HG02943 (cell line): ENCODE measurements around the gene SLC26A11.

Experiments used
- ATAC-seq: cut with Tn5 transposase; IDR thresholded peaks from one replicate; pipeline ENCODE4 v1.9.1; 2021; ENCODE audit warnings: mild to moderate bottlenecking, low read depth, moderate library complexity; ENCODE audit not compliant: unreplicated experiment

The SLC26A11 gene

DNA sequence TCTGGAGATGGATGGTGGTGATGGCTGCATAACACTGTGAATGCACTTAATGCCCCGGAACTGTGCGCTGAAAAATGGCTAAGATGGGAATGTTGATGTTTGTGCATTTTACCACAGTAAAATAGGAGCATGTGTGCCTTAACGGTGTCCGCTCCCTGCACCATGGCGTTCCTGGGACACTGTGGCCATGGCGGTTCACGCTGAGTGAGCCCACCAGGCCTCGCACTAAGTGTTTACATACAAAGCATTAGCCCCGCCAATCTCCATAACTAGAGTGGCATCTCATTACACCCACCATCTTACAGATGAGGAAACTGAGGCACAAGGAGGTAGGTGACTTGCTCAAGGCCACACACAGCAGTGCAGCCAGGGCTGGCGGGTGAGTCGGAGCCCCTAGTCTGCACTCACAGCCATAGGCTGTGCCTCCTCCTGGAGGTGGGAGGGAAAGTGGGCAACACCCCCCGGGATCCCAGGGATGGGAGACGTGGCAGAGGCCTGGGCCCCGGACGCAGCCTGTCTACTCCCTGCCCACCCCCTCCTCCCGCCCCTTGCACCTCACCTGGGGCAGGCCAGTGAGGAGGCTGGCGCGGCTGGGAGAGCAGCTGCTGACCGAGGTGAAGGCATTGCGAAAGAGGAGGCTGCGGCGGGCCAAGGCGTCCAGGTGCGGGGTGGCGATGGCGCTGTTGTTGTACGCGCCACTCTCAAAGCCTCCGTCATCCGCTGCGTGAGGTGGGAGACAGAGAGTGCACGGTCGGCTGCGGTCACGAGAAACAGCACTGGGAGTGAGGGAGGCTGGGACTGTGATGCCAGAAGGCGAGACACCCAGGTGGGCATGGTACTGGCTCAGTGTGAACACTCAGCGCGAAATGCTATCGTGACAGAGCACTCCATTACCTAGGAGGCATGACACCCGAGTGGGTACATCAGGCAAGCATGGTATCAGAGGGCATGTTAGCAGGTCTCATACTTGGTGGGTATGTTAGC, 3.5 kb upstream of the SLC26A11 start:
- ATAC-seq: no peak

- no peak for ATAC-seq
Measured at GRCh38 chr17:80217703-80218362, 2.4 kb upstream of the SLC26A11 start.

GRCh38 chr17:80218391-80218790, 1.8 kb upstream of the SLC26A11 start:
- ATAC-seq: no peak

- ATAC-seq: no peak
Measured at GRCh38 chr17:80219013-80219762, 1.0 kb upstream of the SLC26A11 start.

DNA sequence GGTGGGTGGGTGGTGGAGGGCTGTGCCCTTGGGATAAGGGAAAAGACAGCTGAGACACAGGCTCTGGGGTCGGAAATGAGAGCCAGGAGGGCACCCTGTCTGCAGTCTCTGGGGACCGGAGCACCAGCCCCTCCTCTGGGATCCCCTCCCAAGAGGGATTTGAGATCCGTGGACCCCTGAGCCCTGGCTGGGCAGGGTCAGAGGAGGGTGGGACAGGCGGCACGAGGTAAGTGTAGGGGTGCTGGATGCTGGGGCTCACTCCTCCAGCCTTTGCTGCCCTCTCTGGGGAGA, 519 bp upstream of the SLC26A11 start:
- ATAC-seq: no peak

DNA sequence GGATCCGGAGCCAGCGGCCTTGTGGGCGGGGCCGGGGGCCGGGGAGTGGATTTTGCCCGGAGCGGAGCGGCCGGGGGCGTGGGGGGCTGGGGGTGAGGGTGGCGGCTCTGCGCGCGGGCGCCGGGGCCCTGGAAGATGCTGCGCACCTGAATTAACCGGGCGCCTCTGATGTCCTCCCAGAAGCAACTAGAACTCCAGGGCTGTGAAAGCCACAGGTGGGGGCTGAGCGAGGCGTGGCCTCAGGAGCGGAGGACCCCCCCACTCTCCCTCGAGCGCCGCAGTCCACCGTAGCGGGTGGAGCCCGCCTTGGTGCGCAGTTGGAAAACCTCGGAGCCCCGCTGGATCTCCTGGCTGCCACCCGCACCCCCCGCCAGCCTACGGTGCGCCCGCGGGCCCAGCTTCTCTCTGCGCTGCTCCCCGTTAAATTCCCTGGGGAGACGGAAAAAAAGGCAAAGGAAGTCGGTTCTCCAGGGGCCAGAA, 549 bp downstream of the SLC26A11 start:
- no peak for ATAC-seq

GRCh38 chr17:80221351-80222105, 1.3 kb downstream of the SLC26A11 start:
- ATAC-seq: no peak

DNA sequence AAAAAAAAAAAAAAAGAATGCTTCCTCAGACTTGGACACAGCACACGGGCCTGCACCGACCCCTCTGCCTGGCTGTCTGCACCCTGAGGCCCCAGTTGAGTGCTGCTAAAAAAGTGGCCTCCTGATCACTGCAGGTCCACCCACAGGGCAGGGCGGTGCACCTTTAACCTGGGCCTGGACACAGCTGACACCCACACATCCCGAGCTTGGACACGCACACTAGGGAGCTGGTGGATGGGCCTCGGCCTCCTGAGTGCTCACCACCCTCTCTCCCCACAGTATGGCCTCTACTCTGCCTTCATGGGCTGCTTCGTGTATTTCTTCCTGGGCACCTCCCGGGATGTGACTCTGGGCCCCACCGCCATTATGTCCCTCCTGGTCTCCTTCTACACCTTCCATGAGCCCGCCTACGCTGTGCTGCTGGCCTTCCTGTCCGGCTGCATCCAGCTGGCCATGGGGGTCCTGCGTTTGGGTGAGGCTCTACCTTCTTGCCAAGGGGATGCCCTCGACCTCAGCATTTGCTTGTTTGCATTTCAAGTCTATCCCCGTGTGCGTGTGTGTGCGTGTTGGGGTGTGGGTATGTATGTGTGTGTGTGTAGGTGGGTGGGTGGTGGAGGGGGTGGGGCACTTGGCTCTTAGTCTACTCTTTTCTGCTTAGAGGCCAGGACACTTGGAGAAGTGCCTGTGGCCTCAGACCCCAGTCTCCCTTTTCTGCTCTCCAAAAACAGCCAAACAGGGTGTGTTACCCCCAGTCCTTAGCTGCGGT, 2.3 kb downstream of the SLC26A11 start:
- ATAC-seq: no peak

DNA sequence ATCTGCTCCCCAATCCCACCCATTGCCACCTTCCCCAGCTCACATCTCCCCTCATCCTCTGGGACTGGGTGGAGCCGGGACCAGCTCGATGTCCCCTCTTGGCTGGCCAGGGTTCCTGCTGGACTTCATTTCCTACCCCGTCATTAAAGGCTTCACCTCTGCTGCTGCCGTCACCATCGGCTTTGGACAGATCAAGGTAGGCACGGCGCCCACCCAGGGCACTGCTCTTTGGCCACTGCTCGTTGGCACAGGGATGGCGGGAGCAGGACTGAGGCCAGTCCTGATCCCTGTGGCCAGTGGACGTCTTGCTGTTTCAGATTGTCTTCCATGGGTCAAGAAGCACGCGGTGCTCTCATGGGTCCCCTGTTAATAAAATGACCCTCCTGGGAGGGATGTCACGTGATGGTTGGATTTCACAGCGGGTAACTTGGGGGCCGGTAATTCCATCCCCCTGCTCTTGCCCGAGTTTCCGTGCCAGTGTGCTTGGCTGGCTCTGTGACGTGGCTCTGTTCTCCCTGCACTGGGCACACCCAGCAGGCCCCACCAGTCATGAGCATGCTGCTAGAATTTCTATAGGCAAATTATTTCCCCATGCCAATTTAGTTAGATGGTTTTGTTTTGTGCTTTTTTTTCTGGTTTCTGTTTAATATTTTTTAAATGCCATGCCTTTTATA, 3.1 kb downstream of the SLC26A11 start:
- no peak for ATAC-seq

DNA sequence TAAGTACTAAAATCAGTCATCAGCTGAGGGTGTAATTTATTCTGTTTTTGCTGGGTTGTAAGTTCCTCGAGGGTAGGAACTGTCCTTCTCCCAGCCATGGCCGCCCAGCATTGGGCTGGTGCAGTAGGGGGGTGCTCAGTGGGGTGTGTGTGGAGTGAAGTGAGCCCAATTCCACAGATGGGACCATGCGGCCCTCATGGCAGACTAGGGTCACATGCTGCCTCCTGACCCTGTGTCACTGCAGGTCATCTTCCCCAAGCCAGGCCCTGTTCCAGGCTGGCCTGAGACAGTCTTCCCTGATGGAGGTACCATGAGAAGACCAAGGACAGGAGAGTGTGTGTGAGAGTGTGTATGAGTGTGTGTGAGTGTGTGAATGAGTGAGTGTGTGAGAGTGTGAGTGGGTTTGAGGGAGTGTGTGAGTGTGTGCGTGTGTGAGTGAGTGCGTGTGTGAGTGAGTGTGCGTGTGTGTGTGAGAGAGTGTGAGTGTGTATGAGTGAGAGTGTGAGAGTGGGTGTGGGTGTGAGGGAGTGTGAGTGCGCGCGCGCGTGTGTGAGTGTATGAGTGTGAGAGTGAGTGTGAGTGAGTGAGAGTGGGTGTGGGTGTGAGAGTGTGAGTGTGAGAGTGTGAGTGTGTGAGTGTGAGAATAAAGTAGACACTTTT, 3.7 kb downstream of the SLC26A11 start:
- no peak for ATAC-seq

- ATAC-seq: no peak
Measured at GRCh38 chr17:80224683-80225082, 4.5 kb downstream of the SLC26A11 start.

DNA sequence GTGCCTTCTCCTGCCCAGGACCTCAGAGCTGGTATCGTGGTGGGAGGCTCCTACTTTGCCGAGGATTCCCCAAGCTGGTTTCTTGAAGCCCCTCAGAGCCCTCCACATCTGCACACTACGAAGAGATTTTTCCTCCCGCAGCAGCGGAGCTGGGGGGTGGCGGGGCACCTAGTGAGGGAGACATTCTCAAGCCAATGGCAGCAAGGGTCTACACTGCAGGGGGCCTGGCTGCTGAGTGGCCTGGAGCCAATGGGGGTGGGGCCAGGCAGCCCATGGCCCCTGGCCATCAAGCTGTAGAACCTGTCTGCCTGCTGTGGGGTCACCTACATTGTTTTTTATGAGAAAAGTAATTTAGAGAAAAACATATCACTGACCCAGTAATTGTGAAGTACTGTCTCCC, 5.0 kb downstream of the SLC26A11 start:
- no peak for ATAC-seq

- ATAC-seq: no peak
Measured at GRCh38 chr17:80227156-80227555, 6.9 kb downstream of the SLC26A11 start.

DNA sequence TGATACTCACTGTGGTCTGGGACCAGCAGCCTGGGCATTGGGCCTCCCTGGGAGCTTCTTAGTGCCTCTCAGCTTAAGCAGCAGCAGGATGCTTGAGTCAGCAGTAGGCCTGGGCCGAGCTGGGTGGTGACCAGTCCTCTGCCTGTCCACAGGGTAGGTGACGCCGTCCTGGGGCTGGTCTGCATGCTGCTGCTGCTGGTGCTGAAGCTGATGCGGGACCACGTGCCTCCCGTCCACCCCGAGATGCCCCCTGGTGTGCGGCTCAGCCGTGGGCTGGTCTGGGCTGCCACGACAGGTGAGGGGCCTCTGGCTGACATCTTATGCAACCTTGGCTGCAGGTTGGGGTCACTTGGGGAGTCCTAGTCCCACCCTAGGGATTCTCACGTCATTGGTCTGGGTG, 7.4 kb downstream of the SLC26A11 start:
- no peak for ATAC-seq

DNA sequence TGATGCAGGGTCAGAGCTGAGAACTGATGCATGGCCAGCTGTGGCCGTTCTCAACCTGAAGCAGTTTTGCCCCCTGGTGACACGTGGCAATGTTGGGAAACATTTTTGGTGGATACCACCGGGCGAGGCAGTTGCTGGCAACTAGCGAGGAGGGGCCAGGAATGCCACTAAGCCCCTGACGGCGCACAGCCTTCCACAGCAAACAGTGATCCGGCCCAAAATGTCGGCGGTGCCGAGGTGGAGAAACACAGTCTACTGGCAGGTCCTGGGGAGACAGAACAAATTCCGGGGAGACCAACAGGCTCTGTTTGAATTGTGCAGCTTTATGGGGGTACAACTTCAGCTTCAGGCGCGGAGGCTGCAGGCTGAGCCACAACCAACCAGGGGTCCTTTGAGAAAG, 8.2 kb downstream of the SLC26A11 start:
- ATAC-seq: no peak

- ATAC-seq: no peak
Measured at GRCh38 chr17:80229011-80229410, 8.8 kb downstream of the SLC26A11 start.

- ATAC-seq: no peak
Measured at GRCh38 chr17:80232438-80232837, 12.2 kb downstream of the SLC26A11 start.

DNA sequence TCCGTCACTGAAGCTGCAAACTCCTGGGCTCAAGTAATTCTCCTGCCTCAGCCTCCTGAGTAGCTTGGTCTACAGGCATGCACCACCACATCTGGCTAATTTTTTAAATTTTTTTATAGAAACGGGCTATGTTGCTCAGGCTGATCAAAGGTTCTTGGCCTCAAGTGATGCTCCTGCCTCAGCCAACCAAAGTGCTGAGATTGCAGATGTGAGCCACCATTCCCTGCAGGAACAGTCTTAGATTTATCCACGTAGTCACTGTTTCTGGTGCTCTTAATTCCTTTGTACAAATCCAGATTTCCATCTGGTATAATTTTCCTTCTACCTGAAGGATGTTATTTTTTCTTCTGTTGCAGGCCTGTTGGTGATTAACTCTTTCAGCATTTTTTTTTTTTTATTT, 13.0 kb downstream of the SLC26A11 start:
- no peak for ATAC-seq

DNA sequence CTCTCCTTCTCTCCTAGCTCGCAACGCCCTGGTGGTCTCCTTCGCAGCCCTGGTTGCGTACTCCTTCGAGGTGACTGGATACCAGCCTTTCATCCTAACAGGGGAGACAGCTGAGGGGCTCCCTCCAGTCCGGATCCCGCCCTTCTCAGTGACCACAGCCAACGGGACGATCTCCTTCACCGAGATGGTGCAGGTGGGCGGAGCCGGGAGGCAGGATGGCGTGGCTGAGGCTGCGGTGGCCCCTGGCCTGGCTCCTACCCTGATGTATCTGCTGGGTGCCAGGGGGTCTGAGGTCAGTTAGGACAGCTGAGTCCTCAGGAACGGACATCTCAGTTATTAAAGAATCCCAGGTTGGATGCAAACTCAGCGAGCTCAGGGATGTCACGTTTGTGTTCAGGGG, 16.7 kb downstream of the SLC26A11 start:
- no peak for ATAC-seq
